Brain microvascular endothelial cell (primary cell): ENCODE data around the gene DOCK1.

Source experiments
- DNase-seq: peaks from one replicate; pipeline ENCODE4 v3.0.0-alpha.2; 2020
- H3K27ac ChIP-seq: fragments of 250-450 bp; sonication (Bioruptor Pico); 2 replicates; pipeline ENCODE4 v1.5.1; 2020; ENCODE audit warnings: mild to moderate bottlenecking, moderate library complexity
- H3K27me3 ChIP-seq: fragments of 250-450 bp; sonication (Bioruptor Pico); replicated peaks from 2 replicates; pipeline ENCODE4 v1.5.1; 2020; ENCODE audit warnings: mild to moderate bottlenecking
- H3K36me3 ChIP-seq: fragments of 250-450 bp; sonication (Bioruptor Pico); replicated peaks from 2 replicates; pipeline ENCODE4 v1.5.1; 2020; ENCODE audit warnings: mild to moderate bottlenecking
- H3K4me3 ChIP-seq: 2 replicates; pipeline ENCODE4 v1.5.1; 2011; ENCODE audit warnings: low read depth, mild to moderate bottlenecking, control low read depth, low read length, moderate library complexity
- in situ Hi-C: cut with HindIII; loops from 2 replicates; pipeline ENCODE4 v1.10.0; 2017; ENCODE audit warnings: low sequenced_read_pairs, low pct_ligation_motif_present
- TF ChIP-seq, protein P1 (sequence below): IDR thresholded peaks from 2 replicates; pipeline ENCODE4 v1.5.1; 2011; ENCODE audit warnings: low read depth, mild to moderate bottlenecking, moderate library complexity, low read length, control low read depth, inconsistent platforms; ENCODE audit errors: missing control alignments

Gene DOCK1

DNA sequence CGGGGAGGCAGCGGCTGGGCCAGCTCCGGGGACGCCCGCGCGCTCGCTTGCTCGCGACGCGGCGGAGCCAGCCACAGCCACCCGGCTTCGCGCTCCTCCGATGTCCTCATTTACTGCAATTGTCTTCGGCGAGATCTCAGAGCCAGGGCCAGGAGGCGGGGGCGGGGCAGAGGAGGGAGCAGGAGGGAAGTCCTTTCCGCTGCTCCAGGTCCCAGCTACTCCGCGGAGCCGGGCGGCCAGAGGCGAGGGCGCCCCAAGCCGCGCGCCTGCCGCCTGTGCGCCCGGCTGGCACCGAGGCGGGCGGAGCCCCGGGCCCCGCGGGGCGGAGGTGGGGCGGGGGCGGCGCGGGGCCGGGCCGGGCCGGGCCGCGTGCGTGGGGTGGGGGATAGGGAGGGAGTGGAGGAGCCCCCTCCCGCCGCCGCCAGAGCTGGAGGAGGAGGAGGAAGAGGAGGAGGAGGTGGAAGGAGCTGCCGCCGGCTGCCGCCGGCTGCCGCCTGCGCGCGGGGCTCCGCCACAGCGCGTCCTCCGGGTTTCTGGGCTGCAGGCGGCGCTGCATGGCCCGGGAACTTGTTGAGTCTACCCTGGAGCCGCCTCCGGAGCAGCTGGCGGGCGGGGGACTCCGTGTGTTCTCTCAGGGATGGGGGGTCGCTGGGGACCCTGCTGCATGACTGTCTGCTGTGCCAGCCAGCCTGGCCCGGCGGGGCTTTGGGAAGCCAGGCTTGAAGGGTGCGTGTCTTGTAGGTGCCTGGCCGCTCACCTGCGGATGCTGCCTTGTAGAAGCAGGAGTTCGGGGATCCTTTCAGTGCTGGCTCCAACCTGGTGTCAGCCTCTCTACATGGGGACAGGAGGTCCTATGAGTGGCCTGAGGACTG, 291.3 kb downstream of the DOCK1 start, which contains the start of gene INSYN2A:
INSYN2A (minus strand) TSS at position 310 of the 872 bp plus-strand sequence. CDS start 20,196 bp downstream, outside the sequence.
- H3K27me3 ChIP-seq: no peaks in the 10 kb centered on the region
- peak; percentile 29 for DNase-seq

DNA sequence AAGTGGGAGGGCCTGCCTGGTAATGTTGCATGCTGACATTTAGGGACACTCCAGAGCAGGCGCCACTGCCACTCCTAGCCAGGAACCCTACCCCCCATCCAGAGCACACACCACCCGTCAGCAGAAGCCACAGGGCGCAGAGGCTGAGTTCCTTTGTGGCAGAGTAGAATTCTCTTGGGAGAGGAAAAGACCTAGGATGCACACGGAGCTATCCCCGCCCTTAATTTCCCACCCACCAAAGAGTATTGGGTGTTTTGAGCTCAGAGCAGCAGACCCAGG, 291.9 kb downstream of the DOCK1 start:
- TF ChIP-seq, protein P1, sequence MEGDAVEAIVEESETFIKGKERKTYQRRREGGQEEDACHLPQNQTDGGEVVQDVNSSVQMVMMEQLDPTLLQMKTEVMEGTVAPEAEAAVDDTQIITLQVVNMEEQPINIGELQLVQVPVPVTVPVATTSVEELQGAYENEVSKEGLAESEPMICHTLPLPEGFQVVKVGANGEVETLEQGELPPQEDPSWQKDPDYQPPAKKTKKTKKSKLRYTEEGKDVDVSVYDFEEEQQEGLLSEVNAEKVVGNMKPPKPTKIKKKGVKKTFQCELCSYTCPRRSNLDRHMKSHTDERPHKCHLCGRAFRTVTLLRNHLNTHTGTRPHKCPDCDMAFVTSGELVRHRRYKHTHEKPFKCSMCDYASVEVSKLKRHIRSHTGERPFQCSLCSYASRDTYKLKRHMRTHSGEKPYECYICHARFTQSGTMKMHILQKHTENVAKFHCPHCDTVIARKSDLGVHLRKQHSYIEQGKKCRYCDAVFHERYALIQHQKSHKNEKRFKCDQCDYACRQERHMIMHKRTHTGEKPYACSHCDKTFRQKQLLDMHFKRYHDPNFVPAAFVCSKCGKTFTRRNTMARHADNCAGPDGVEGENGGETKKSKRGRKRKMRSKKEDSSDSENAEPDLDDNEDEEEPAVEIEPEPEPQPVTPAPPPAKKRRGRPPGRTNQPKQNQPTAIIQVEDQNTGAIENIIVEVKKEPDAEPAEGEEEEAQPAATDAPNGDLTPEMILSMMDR: no peak
- no peak overlapping the region for H3K27ac ChIP-seq
- H3K36me3 ChIP-seq: no peaks in the 10 kb centered on the region
- H3K4me3 ChIP-seq: peak overlapping the region; percentile 54
- in situ Hi-C loops: no loop called here
- H3K27me3 ChIP-seq: no peaks in the 10 kb centered on the region
- DNase-seq: no peak

More for the DNA sequence above, 291.3 kb downstream of the DOCK1 start, which contains the start of gene INSYN2A:
- TF ChIP-seq, protein P1: peak; percentile 56
- in situ Hi-C loops: no loop called here
- no peaks in the 10 kb centered on the region for H3K36me3 ChIP-seq
- no peak within 1 kb of the TSS for H3K27ac ChIP-seq
- H3K4me3 ChIP-seq: peak within 1 kb of the TSS; percentile 54

DNA sequence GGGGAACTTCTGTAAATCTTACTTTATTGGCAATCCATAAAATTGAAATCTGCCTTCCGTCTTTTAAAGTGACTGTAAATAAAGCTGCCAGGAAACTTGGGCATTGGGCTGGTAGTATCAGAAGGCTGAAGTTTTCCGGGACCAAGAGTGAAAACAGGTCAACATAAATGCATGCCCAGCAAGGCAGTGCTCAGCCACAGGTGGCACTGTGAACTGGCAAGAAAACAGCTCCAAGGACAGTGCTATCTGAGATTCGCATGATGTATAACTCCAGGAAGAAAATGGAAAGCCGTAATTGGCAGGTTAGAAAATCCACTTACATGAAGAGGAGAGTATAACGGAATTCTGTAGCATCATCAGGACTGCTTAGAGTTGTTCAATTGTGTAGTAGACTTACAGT, 293.1 kb downstream of the DOCK1 start:
- H3K27ac ChIP-seq: no peak overlapping the region
- TF ChIP-seq, protein P1: peak; percentile 41
- H3K27me3 ChIP-seq: no peaks in the 10 kb centered on the region
- DNase-seq: no peak
- in situ Hi-C loops: no loop called here
- no peaks in the 10 kb centered on the region for H3K36me3 ChIP-seq
- H3K4me3 ChIP-seq: no peak overlapping the region

DNA sequence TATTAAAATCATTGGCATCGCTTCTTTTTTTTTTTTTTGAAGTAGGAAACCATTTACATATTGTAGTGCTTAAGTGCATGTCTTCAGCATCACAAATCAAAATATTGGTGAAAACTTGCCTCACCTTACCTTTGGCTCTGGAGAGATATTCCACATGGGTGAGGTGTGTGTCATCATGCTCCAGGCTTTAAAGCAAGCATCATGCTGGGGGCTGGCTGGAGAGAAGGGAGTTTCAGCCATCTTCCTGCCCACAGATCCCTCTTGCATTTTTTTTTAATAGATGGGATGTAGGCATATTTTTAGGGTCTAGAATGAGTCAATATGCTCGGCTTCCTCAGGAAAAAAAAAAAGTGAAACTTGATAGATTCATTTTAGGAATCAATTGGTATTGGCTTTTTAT, 293.5 kb downstream of the DOCK1 start:
- Histone ChIP-seq H3K36me3 (no peaks in the 10 kb centered on the region), H3K27ac (no peak overlapping the region), H3K4me3 (no peak overlapping the region), H3K27me3 (no peaks in the 10 kb centered on the region)
- no peak for DNase-seq
- in situ Hi-C loops: no loop called here
- TF ChIP-seq, protein P1: no peak

DNA sequence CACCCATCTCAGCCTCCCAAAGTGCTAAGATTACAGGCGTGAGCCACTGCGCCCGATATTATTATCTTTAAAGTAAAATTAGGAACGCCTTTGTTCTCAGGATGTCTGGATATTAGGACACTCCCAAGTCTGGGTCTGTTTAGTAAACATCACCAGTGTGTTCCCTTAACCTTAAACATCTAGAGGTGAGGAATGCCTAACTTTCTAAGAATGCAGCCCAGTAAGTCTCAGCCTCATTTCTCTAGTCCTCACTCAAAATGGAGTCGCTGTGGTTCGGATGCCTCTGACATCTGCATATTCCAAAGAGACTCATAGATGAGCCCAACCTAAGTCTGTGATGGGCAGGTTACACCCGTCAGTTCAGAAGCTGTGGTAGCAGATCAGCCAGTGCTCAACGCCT, 295.4 kb downstream of the DOCK1 start:
- Histone ChIP-seq H3K27ac (no peak overlapping the region), H3K27me3 (no peaks in the 10 kb centered on the region), H3K4me3 (no peak overlapping the region), H3K36me3 (no peaks in the 10 kb centered on the region)
- no peak for DNase-seq
- TF ChIP-seq, protein P1: no peak
- in situ Hi-C loops: no loop called here
